H9 (cell line): ENCODE data around the gene MITF. TPM values are rescaled to one million over a fixed set of nuclear protein-coding genes. Genes with fewer than 3 reads are reported as not detected.
A peak's percentile ranks its signal among the peaks of the same experiment; 100 is the strongest.

ENCODE experiments used
- DNase-seq: peaks from one replicate; pipeline ENCODE4 v3.0.0-alpha.2; 2017
- H2AFZ ChIP-seq: one replicate; pipeline ENCODE4 v1.6.1; 2013; ENCODE audit warnings: mild to moderate bottlenecking, low read length, control low read depth, moderate library complexity
- H2AK5ac ChIP-seq: 2 replicates; pipeline ENCODE4 v1.6.1; 2013; ENCODE audit warnings: low read length, control low read depth, mixed read lengths; ENCODE audit not compliant: insufficient read length
- H2BK120ac ChIP-seq: one replicate; pipeline ENCODE4 v1.6.1; 2013; ENCODE audit warnings: low read depth, mild to moderate bottlenecking, low read length, control low read depth, inconsistent platforms; ENCODE audit not compliant: poor library complexity, severe bottlenecking
- H2BK12ac ChIP-seq: 2 replicates; pipeline ENCODE4 v1.6.1; 2013; ENCODE audit warnings: low read length, control low read depth, mixed read lengths, low read depth; ENCODE audit not compliant: insufficient read length
- H2BK15ac ChIP-seq: 2 replicates; pipeline ENCODE4 v1.6.1; 2013; ENCODE audit warnings: low read depth, low read length, control low read depth
- H2BK20ac ChIP-seq: one replicate; pipeline ENCODE4 v1.6.1; 2013; ENCODE audit warnings: low read depth, mild to moderate bottlenecking, low read length, control low read depth, inconsistent platforms; ENCODE audit not compliant: poor library complexity, severe bottlenecking
- H2BK5ac ChIP-seq: 2 replicates; pipeline ENCODE4 v1.6.1; 2013; ENCODE audit warnings: low read length, control low read depth, mixed read lengths; ENCODE audit not compliant: insufficient read length
- H3K14ac ChIP-seq: 2 replicates; pipeline ENCODE4 v1.6.1; 2013; ENCODE audit warnings: low read length, control low read depth; ENCODE audit not compliant: insufficient read depth
- H3K18ac ChIP-seq: 2 replicates; pipeline ENCODE4 v1.6.1; 2013; ENCODE audit warnings: low read depth, mild to moderate bottlenecking, mixed read lengths, low read length, control low read depth; ENCODE audit not compliant: insufficient read length
- H3K23ac ChIP-seq: 2 replicates; pipeline ENCODE4 v1.6.1; 2013; ENCODE audit warnings: low read length, control low read depth, mixed read lengths, low read depth; ENCODE audit not compliant: insufficient read length
- H3K23me2 ChIP-seq: 2 replicates; pipeline ENCODE4 v1.6.1; 2013; ENCODE audit warnings: low read depth, mild to moderate bottlenecking, mixed read lengths, low read length, control low read depth; ENCODE audit not compliant: insufficient read length, poor library complexity, severe bottlenecking
- H3K27ac ChIP-seq: 2 replicates; pipeline ENCODE4 v1.5.1; 2013; ENCODE audit warnings: low read length, control low read depth, mixed read lengths, low read depth; ENCODE audit not compliant: insufficient read length
- H3K27me3 ChIP-seq: 2 replicates; pipeline ENCODE4 v1.6.1; 2013; ENCODE audit warnings: low read length, control low read depth, inconsistent platforms; ENCODE audit not compliant: insufficient read depth
- H3K4ac ChIP-seq: 2 replicates; pipeline ENCODE4 v1.6.1; 2013; ENCODE audit warnings: low read depth, mild to moderate bottlenecking, control low read depth, inconsistent platforms, low read length, moderate library complexity
- H3K4me1 ChIP-seq: 2 replicates; pipeline ENCODE4 v1.6.1; 2013; ENCODE audit warnings: low read length, control low read depth, inconsistent platforms; ENCODE audit not compliant: insufficient read depth
- H3K4me2 ChIP-seq: 2 replicates; pipeline ENCODE4 v1.6.1; 2013; ENCODE audit warnings: low read length, control low read depth, mixed read lengths; ENCODE audit not compliant: insufficient read length, insufficient read depth
- H3K56ac ChIP-seq: 2 replicates; pipeline ENCODE4 v1.6.1; 2013; ENCODE audit warnings: low read depth, mild to moderate bottlenecking, mixed read lengths, low read length, control low read depth; ENCODE audit not compliant: insufficient read length
- H3K79me1 ChIP-seq: 2 replicates; pipeline ENCODE4 v1.6.1; 2013; ENCODE audit warnings: low read depth, mild to moderate bottlenecking, moderate library complexity, low read length, control low read depth, inconsistent platforms; ENCODE audit not compliant: insufficient read depth, poor library complexity, severe bottlenecking
- H3K79me2 ChIP-seq: 2 replicates; pipeline ENCODE4 v1.6.1; 2013; ENCODE audit warnings: low read length, control low read depth, inconsistent platforms; ENCODE audit not compliant: insufficient read depth
- H3K9ac ChIP-seq: 2 replicates; pipeline ENCODE4 v1.6.1; 2013; ENCODE audit warnings: low read length, control low read depth, mixed read lengths; ENCODE audit not compliant: insufficient read length; ENCODE audit errors: extremely low read depth
- H3K9me3 ChIP-seq: one replicate; pipeline ENCODE4 v1.6.1; 2013; ENCODE audit warnings: low read depth, low read length, inconsistent platforms; ENCODE audit not compliant: control insufficient read depth
- H3T11ph ChIP-seq: one replicate; pipeline ENCODE4 v1.6.1; 2013; ENCODE audit warnings: mild to moderate bottlenecking, low read length, control low read depth, inconsistent platforms
- H4K20me1 ChIP-seq: one replicate; pipeline ENCODE4 v1.6.1; 2013; ENCODE audit not compliant: control insufficient read depth, insufficient read length, insufficient read depth
- H4K5ac ChIP-seq: 2 replicates; pipeline ENCODE4 v1.6.1; 2013; ENCODE audit warnings: low read depth, mild to moderate bottlenecking, mixed read lengths, low read length, control low read depth; ENCODE audit not compliant: insufficient read length
- H4K8ac ChIP-seq: replicated peaks from 2 replicates; pipeline ENCODE4 v1.6.1; 2013; ENCODE audit warnings: low read length, control low read depth, mixed read lengths, low read depth; ENCODE audit not compliant: insufficient read length
- H4K91ac ChIP-seq: 2 replicates; pipeline ENCODE4 v1.6.1; 2013; ENCODE audit warnings: low read depth, mild to moderate bottlenecking, moderate library complexity, mixed read lengths, low read length, control low read depth; ENCODE audit not compliant: insufficient read length
- H3K27ac Mint-ChIP-seq, 3 experiments: 2 replicates in 2 of 3; 3 replicates in 1 of 3; pipeline ENCODE4 v1.8.0; 2020 to 2021; ENCODE audit warnings: mixed read lengths in 3 of 3, mild to moderate bottlenecking in 1 of 3, moderate library complexity in 1 of 3
- H3K27me3 Mint-ChIP-seq: 2 replicates; pipeline ENCODE4 v1.8.0; 2021; ENCODE audit warnings: low read depth, mild to moderate bottlenecking, moderate library complexity, mixed read lengths
- H3K36me3 Mint-ChIP-seq, 3 experiments: 2 replicates in 2 of 3; 3 replicates in 1 of 3; pipeline ENCODE4 v1.8.0; 2020 to 2021; ENCODE audit warnings: low read depth in 3 of 3, mixed read lengths in 3 of 3; ENCODE audit not compliant: insufficient read depth in 1 of 3
- H3K4me1 Mint-ChIP-seq, 2 experiments: 2 replicates each; pipeline ENCODE4 v1.8.0; 2020; ENCODE audit warnings: mixed read lengths in 2 of 2
- H3K4me3 Mint-ChIP-seq, 2 experiments: 2 replicates in 1 of 2; 3 replicates in 1 of 2; pipeline ENCODE4 v1.8.0; 2020 to 2021; ENCODE audit warnings: mild to moderate bottlenecking in 2 of 2, mixed read lengths in 2 of 2, moderate library complexity in 1 of 2
- H3K9me3 Mint-ChIP-seq, 2 experiments: 2 replicates in 1 of 2; 3 replicates in 1 of 2; pipeline ENCODE4 v1.8.0; 2020; ENCODE audit warnings: mild to moderate bottlenecking in 2 of 2, mixed read lengths in 2 of 2, moderate library complexity in 1 of 2
- WGBS: extraction: QIAGEN DNeasy Blood & Tissue Kit; methylation state at CpG from one replicate; pipeline ENCODE4 v1.1.7; 2013; ENCODE audit warnings: missing lambda C conversion rate, low lambda C conversion rate, mixed read lengths; ENCODE audit not compliant: insufficient read length; ENCODE audit errors: extremely low coverage; 5-methylcytosine and 5-hydroxymethylcytosine counted together
- total RNA-seq: library from RNA; stranded (reverse); gene quantifications from 2 replicates; pipeline ENCODE4 v1.2.1, GENCODE V29; 2021
- TF ChIP-seq, protein P1 (sequence below): fragments of 200-600 bp; sonication (generic); conservative IDR thresholded peaks from 3 replicates; pipeline ENCODE4 v1.8.0; 2021; ENCODE audit warnings: antibody characterized with exemption, mild to moderate bottlenecking

Gene MITF
- total RNA-seq, 1 experiment from 2014 or later: 0.81 TPM

DNA sequence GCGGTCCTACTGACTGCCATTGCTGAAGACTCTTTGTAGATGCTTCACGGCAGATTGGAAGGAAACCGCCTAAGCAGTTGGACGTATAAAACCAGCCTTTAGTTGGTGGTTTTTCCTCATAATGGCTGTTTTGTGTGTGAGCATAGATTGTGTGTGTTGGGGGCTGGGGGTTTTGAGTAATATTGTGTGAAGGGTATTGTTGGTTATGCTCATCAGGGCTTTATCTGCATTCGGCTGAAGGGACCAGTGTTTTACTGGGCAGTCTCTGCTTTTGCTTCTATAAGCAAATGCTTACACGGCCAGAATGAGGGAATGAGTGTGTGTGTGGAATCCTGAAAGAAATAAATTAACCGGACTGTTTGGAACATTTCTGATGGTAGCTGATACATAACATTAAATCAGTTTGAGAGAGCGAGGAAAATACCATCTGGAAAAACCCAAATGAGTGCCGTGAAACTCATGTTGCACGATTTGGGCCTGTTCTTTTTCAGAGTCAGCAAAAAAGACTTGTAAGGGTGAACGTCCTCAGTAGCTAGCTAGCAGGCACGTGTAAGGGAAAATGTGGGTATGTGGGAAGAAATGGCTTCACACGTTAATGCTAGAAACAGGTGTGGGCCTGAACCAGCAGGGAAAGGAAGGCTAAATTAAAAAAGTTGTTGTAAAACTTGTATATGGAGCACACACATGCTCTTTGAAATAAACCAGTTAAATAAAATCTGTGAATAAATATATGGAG, 1.9 kb downstream of the MITF start:
- Histone ChIP-seq H3K9ac (no peak overlapping the region), H2BK15ac (no peak overlapping the region), H2AK5ac (no peak overlapping the region), H3K23ac (no peak overlapping the region), H4K5ac (no peak overlapping the region), H3K23me2 (peaks cover 7% of the 10 kb centered on the region), H3K56ac (no peak overlapping the region), H2AFZ (no peak overlapping the region), H3K27ac (no peak overlapping the region), H4K91ac (no peak overlapping the region), H3K9me3 (no peaks in the 10 kb centered on the region), H4K8ac (no peak overlapping the region), H3K79me2 (no peaks in the 10 kb centered on the region), H3K4me2 (no peak overlapping the region), H3T11ph (no peak overlapping the region), H2BK120ac (no peak overlapping the region), H2BK20ac (no peak overlapping the region), H3K18ac (no peak overlapping the region), H2BK5ac (no peak overlapping the region), H2BK12ac (no peak overlapping the region), H3K79me1 (no peaks in the 10 kb centered on the region), H3K4me1 (peaks cover 2% of the 10 kb centered on the region; the same call in 1 of the 2 replicates), H3K4ac (no peak overlapping the region), H3K14ac (no peak overlapping the region), H3K27me3 (peaks cover 5% of the 10 kb centered on the region; the same call in 1 of the 2 replicates), H4K20me1 (no peaks in the 10 kb centered on the region)
- TF ChIP-seq, protein P1, sequence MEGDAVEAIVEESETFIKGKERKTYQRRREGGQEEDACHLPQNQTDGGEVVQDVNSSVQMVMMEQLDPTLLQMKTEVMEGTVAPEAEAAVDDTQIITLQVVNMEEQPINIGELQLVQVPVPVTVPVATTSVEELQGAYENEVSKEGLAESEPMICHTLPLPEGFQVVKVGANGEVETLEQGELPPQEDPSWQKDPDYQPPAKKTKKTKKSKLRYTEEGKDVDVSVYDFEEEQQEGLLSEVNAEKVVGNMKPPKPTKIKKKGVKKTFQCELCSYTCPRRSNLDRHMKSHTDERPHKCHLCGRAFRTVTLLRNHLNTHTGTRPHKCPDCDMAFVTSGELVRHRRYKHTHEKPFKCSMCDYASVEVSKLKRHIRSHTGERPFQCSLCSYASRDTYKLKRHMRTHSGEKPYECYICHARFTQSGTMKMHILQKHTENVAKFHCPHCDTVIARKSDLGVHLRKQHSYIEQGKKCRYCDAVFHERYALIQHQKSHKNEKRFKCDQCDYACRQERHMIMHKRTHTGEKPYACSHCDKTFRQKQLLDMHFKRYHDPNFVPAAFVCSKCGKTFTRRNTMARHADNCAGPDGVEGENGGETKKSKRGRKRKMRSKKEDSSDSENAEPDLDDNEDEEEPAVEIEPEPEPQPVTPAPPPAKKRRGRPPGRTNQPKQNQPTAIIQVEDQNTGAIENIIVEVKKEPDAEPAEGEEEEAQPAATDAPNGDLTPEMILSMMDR: no peak
- H3K9me3 Mint-ChIP-seq: no peaks in the 10 kb centered on the region; a peak in 1 of 5 replicates
- H3K4me3 Mint-ChIP-seq: peak overlapping the region; percentile 15 to 81; a peak in 1 of 5 replicates
- H3K36me3 Mint-ChIP-seq: no peaks in the 10 kb centered on the region
- DNase-seq: no peak
- no CpG with 5 or more reads among the region's 13 CpGs for WGBS
- peaks cover 51% of the 10 kb centered on the region for H3K27me3 Mint-ChIP-seq
- no peak overlapping the region for H3K27ac Mint-ChIP-seq
- peaks cover 17 to 21% of the 10 kb centered on the region in 2 experiments for H3K4me1 Mint-ChIP-seq
